B cell (primary cell): ENCODE results near the gene FKBP1B. TPM values are rescaled to one million over a fixed set of nuclear protein-coding genes. Genes with fewer than 3 reads are reported as not detected.

ENCODE experiments used
- ATAC-seq: fragments of 200-7000 bp; cut with Tn5 transposase; one replicate; pipeline ENCODE4 v1.10.0; 2021; ENCODE audit warnings: low read depth, mild to moderate bottlenecking, moderate number of reproducible peaks, moderate library complexity
- CTCF ChIA-PET: fragments of 350-600 bp; sonication (Branson Sonifier 250); formaldehyde crosslinking; loops from one replicate; lab custom pipeline; 2021; ENCODE audit warnings: antibody characterized with exemption, inconsistent platforms; lab: Charles Lee
- POLR2A ChIA-PET: fragments of 350-600 bp; sonication (Branson Sonifier 250); formaldehyde crosslinking; loops from one replicate; lab custom pipeline; 2021; ENCODE audit warnings: antibody characterized with exemption; lab: Charles Lee
- DNase-seq: peaks from one replicate; pipeline ENCODE4 v3.0.0; 2013
- H2AFZ ChIP-seq: 2 replicates; pipeline ENCODE4 v1.6.1; 2012; ENCODE audit warnings: mild to moderate bottlenecking, low read depth, low read length; ENCODE audit not compliant: insufficient read depth, poor library complexity, severe bottlenecking
- H3K27ac ChIP-seq, 2 donors: 1 replicate in 1 of 2; 2 replicates in 1 of 2; pipeline ENCODE4 v1.5.1; 2012 to 2013; ENCODE audit warnings: low read length in 2 of 2, mild to moderate bottlenecking in 2 of 2, moderate library complexity in 1 of 2
- H3K27me3 ChIP-seq, 4 experiments: fragments of 200-600 bp in 1 of 4; sonication (generic) in 1 of 4; replicated peaks in 1 of 4; 1 replicate in 2 of 4; 2 replicates in 2 of 4; pipeline versions ENCODE4 v1.6.1 to v1.7.0; 2013 to 2016; ENCODE audit warnings: low read length in 3 of 4, mild to moderate bottlenecking in 2 of 4, mixed read lengths in 1 of 4, moderate library complexity in 1 of 4; ENCODE audit not compliant: insufficient read depth in 4 of 4, control insufficient read depth in 3 of 4; ENCODE audit errors: control extremely low read depth in 1 of 4
- H3K36me3 ChIP-seq, 2 experiments: replicated peaks in 1 of 2; 1 replicate in 1 of 2; 2 replicates in 1 of 2; pipeline versions ENCODE4 v1.6.1 to v1.7.1; 2013; ENCODE audit warnings: low read length in 1 of 2; ENCODE audit not compliant: insufficient read depth in 2 of 2, control insufficient read depth in 1 of 2; ENCODE audit errors: control extremely low read depth in 1 of 2, extremely low read depth in 1 of 2
- H3K4me1 ChIP-seq, 2 donors: fragments of 200-600 bp in 1 of 2; sonication (generic) in 1 of 2; 1 replicate in 1 of 2; 2 replicates in 1 of 2; pipeline versions ENCODE4 v1.5.1 to v1.6.1; 2013 to 2017; ENCODE audit warnings: low read length in 2 of 2; ENCODE audit not compliant: control insufficient read depth in 2 of 2, insufficient read depth in 2 of 2
- H3K4me2 ChIP-seq: replicated peaks from 2 replicates; pipeline ENCODE3; 2012; ENCODE audit warnings: mild to moderate bottlenecking, low read depth, low read length; ENCODE audit not compliant: poor library complexity, severe bottlenecking
- H3K4me3 ChIP-seq, 5 experiments: fragments of 200-600 bp in 1 of 5; sonication (generic) in 1 of 5; 1 replicate in 3 of 5; 2 replicates in 2 of 5; pipeline versions ENCODE4 v1.5.1 to v1.7.0; 2011 to 2016; ENCODE audit warnings: low read length in 4 of 5, mild to moderate bottlenecking in 4 of 5, low read depth in 2 of 5, control low read depth in 1 of 5, moderate library complexity in 1 of 5; ENCODE audit not compliant: insufficient read depth in 1 of 5; ENCODE audit errors: control extremely low read depth in 1 of 5, extremely low read depth in 1 of 5
- H3K79me2 ChIP-seq: fragments of 200-600 bp; sonication (generic); one replicate; pipeline ENCODE4 v1.6.0; 2016; ENCODE audit warnings: low read length; ENCODE audit not compliant: control insufficient read depth, insufficient read depth
- H3K9ac ChIP-seq: fragments of 200-600 bp; sonication (generic); 2 replicates; pipeline ENCODE4 v1.6.1; 2017; ENCODE audit warnings: mild to moderate bottlenecking, low read length, moderate library complexity
- H3K9me3 ChIP-seq, 3 donors: one replicate each; pipeline versions ENCODE4 v1.6.1 to v1.7.1; 2013; ENCODE audit warnings: low read length in 2 of 3; ENCODE audit not compliant: control insufficient read depth in 2 of 3, insufficient read depth in 1 of 3; ENCODE audit errors: control extremely low read depth in 1 of 3
- H4K20me1 ChIP-seq: 2 replicates; pipeline ENCODE4 v1.6.0; 2012; ENCODE audit warnings: mild to moderate bottlenecking, low read length; ENCODE audit not compliant: insufficient read depth, control insufficient read depth, poor library complexity, severe bottlenecking
- H3K27ac Mint-ChIP-seq: one replicate; pipeline ENCODE4 v1.8.0; 2021; ENCODE audit warnings: mixed read lengths
- H3K27me3 Mint-ChIP-seq: one replicate; pipeline ENCODE4 v1.8.0; 2021; ENCODE audit warnings: mixed read lengths
- H3K4me1 Mint-ChIP-seq: one replicate; pipeline ENCODE4 v1.8.0; 2021; ENCODE audit warnings: mixed read lengths
- H3K4me3 Mint-ChIP-seq: one replicate; pipeline ENCODE4 v1.8.0; 2021; ENCODE audit warnings: mixed read lengths
- H3K9me3 Mint-ChIP-seq: one replicate; pipeline ENCODE4 v1.8.0; 2022; ENCODE audit warnings: mixed read lengths; ENCODE audit not compliant: insufficient read depth
- EZH2 ChIP-seq: IDR thresholded peaks from 2 replicates; pipeline ENCODE4 v1.6.1; 2012; ENCODE audit warnings: borderline replicate concordance, low read depth, mild to moderate bottlenecking, moderate library complexity, low read length; ENCODE audit not compliant: insufficient read depth, poor library complexity, severe bottlenecking
- WGBS: methylation state at CpG from one replicate; pipeline ENCODE4 v1.1.5; 2013; ENCODE audit warnings: missing lambda C conversion rate; ENCODE audit not compliant: insufficient coverage; 5-methylcytosine and 5-hydroxymethylcytosine counted together
- intact Hi-C: fragments of 100-400 bp; cut with micrococcal nuclease; formaldehyde crosslinking; loops from one replicate; pipeline ENCODE4 v1.10.0; 2022
- polyA plus RNA-seq: library from polyadenylated mRNA; depleted of rRNA; stranded (reverse); fragments of >200 nt; gene quantifications from 2 replicates; pipeline ENCODE4 v1.2.3, GENCODE V29; 2012
- total RNA-seq, 2 donors: library from RNA; stranded (reverse); fragments of 120-200 nt in 1 of 2; gene quantifications; 1 replicate in 1 of 2; 2 replicates in 1 of 2; pipeline versions ENCODE4 v1.2.3 to v1.2.4, GENCODE V29; 2013 to 2022
- TF ChIP-seq, protein P1 (sequence below): fragments of 200-600 bp; IDR thresholded peaks from one replicate; pipeline ENCODE4 v1.8.0; 2022; ENCODE audit warnings: antibody characterized with exemption, mild to moderate bottlenecking

Gene FKBP1B
- total and polyA plus RNA-seq, 2 donors (not counting 1 experiment from before 2014, with no cell fraction given) = 0.85 to 3.8 TPM

DNA sequence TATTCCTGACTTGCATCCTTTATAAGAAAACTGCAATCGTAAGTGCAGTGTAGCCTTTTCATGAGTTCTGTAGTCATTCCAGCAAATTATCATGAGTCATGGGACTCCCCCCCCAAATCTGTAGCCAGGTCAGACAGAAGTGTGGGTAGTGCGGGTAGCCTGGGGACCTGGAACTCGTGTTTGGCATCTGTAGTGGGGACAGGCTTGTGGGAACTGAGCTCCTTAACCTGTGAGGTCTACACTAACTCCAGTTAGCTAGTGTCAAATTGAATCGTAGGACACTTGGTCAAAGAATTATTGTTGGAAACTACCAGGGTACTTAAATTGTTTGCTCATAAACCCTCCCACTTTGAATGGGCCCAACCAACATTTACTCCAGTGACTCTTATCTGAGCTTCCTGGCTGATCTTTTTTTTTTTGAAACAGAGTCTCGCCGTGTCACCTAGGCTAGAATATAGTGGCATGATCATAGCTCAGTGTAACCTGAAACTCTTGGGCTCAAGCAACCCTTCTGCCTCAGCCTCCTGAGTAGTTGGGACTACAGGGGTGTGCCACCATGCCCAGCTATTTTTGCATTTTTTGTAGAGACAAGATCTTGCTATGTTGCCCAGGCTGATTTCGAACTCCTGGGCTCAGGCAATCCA, 61.2 kb downstream of the FKBP1B start:
- POLR2A ChIA-PET = no interaction called here
- H3K9me3 ChIP-seq = peaks cover 0 to 7% (median 6%) of the 10 kb centered on the region in 3 donors
- Mint-ChIP-seq H3K27ac (no peak overlapping the region), H3K27me3 (no peaks in the 10 kb centered on the region), H3K4me1 (no peaks in the 10 kb centered on the region), H3K4me3 (no peak overlapping the region), H3K9me3 (peaks cover 22% of the 10 kb centered on the region)
- H4K20me1 ChIP-seq = no peaks in the 10 kb centered on the region
- CTCF ChIA-PET = no interaction called here
- no peaks in the 10 kb centered on the region for H3K4me1 ChIP-seq
- peaks cover 0 to 2% of the 10 kb centered on the region in 2 experiments for H3K36me3 ChIP-seq
- H3K27ac ChIP-seq = no peak overlapping the region
- no peaks in the 10 kb centered on the region for H3K27me3 ChIP-seq
- H2AFZ ChIP-seq = no peak overlapping the region
- ATAC-seq (no peak), DNase-seq (no peak)
- WGBS = 90% methylated on average over 6 of the region's 7 CpGs
- TF ChIP-seq, protein P1, sequence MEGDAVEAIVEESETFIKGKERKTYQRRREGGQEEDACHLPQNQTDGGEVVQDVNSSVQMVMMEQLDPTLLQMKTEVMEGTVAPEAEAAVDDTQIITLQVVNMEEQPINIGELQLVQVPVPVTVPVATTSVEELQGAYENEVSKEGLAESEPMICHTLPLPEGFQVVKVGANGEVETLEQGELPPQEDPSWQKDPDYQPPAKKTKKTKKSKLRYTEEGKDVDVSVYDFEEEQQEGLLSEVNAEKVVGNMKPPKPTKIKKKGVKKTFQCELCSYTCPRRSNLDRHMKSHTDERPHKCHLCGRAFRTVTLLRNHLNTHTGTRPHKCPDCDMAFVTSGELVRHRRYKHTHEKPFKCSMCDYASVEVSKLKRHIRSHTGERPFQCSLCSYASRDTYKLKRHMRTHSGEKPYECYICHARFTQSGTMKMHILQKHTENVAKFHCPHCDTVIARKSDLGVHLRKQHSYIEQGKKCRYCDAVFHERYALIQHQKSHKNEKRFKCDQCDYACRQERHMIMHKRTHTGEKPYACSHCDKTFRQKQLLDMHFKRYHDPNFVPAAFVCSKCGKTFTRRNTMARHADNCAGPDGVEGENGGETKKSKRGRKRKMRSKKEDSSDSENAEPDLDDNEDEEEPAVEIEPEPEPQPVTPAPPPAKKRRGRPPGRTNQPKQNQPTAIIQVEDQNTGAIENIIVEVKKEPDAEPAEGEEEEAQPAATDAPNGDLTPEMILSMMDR = no peak
- TF ChIP-seq EZH2 = no peak
- H3K79me2 ChIP-seq = no peaks in the 10 kb centered on the region
- no peak overlapping the region for H3K9ac ChIP-seq
- no peak overlapping the region for H3K4me3 ChIP-seq
- no peak overlapping the region for H3K4me2 ChIP-seq
- intact Hi-C loops = no loop called here

DNA sequence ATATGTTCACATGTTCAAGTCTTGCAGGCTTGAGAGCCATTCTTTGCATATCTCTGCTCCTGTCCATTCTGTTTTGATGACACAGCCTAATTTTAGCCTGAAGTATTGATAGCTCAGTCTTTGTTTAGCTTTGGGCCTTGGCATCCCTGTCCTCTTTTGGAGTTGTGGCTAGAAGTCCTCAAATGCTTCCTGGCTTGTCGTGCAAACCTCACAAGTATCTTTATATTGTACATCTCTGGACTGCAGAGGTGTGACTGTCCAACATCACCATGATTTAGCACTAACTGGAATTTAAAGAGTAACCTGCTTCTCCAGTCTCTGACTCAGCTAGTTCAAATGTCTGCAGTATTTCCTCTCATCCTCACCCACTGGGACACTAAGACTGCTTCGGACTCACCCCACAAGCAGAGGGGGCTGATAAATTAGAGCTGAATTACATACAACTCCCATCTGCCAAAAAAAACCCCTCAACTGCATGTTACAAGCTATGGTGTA, 61.9 kb downstream of the FKBP1B start:
- DNase-seq = no peak
- Histone ChIP-seq H3K27ac (no peak overlapping the region), H3K9me3 (peaks cover 0 to 5% (median 3%) of the 10 kb centered on the region in 3 donors), H3K27me3 (no peaks in the 10 kb centered on the region), H4K20me1 (no peaks in the 10 kb centered on the region), H3K4me1 (no peaks in the 10 kb centered on the region), H3K4me3 (no peak overlapping the region), H2AFZ (no peak overlapping the region), H3K36me3 (peaks cover 0 to 2% of the 10 kb centered on the region in 2 experiments), H3K79me2 (no peaks in the 10 kb centered on the region), H3K9ac (no peak overlapping the region), H3K4me2 (no peak overlapping the region)
- no peak overlapping the region for H3K27ac Mint-ChIP-seq
- H3K4me3 Mint-ChIP-seq = no peak overlapping the region
- intact Hi-C loops = no loop called here
- 75% methylated on average over 1 of the region's 2 CpGs for WGBS
- no peaks in the 10 kb centered on the region for H3K27me3 Mint-ChIP-seq
- TF ChIP-seq, protein P1 = no peak
- no peak for TF ChIP-seq EZH2
- H3K4me1 Mint-ChIP-seq = no peaks in the 10 kb centered on the region
- no peak for ATAC-seq
- POLR2A ChIA-PET = interaction anchor here (0.5 kb wide), 1 partner anchor 780 kb away, joined by 3 read pairs; no protein-coding TSS in a partner anchor
- CTCF ChIA-PET = no interaction called here
- H3K9me3 Mint-ChIP-seq = peaks cover 19% of the 10 kb centered on the region
